ENCODE results near the gene HOXA11. TPM values are rescaled to one million over a fixed set of nuclear protein-coding genes. Genes with fewer than 3 reads are reported as not detected.
A peak's percentile ranks its signal among the peaks of the same experiment; 100 is the strongest.

HOXA11 gene
- not detected in 2 replicates for total RNA-seq (2021)
- long read RNA-seq: 0 reads

GRCh38 chr7:27185013-27185853, at the start of gene HOXA11:
TSS of gene HOXA11 (minus strand) at chr7:27185232. CDS start at chr7:27185144, 88 bp downstream.
- Histone ChIP-seq H2AK5ac (ENCODE audit: insufficient read length, low read length) (no peak within 1 kb of the TSS), H3K4me2 (ENCODE audit: insufficient read depth, insufficient read length, low read length) (no peak within 1 kb of the TSS), H3K23ac (ENCODE audit: insufficient read length, low read depth, low read length) (no peak within 1 kb of the TSS), H3K56ac (ENCODE audit: insufficient read length, low read depth, low read length) (no peak within 1 kb of the TSS), H3T11ph (ENCODE audit: low read length) (no peak within 1 kb of the TSS), H2BK12ac (ENCODE audit: insufficient read length, low read depth, low read length) (no peak within 1 kb of the TSS), H3K9me3 (ENCODE audit: control insufficient read depth, low read depth, low read length) (no peaks in the 10 kb centered on the region), H3K27me3 (ENCODE audit: insufficient read depth, low read length) (peaks cover 97% of the 10 kb centered on the region), H4K8ac (replicated peaks; ENCODE audit: insufficient read length, low read depth, low read length) (no peak within 1 kb of the TSS), H4K91ac (ENCODE audit: insufficient read length, low read depth, low read length) (no peak within 1 kb of the TSS), H3K23me2 (ENCODE audit: insufficient read length, low read depth, low read length, poor library complexity, severe bottlenecking) (no peaks in the 10 kb centered on the region), H3K79me1 (ENCODE audit: insufficient read depth, low read depth, low read length, poor library complexity, severe bottlenecking) (no peaks in the 10 kb centered on the region), H2BK120ac (ENCODE audit: low read depth, low read length, poor library complexity, severe bottlenecking) (no peak within 1 kb of the TSS), H3K27ac (ENCODE audit: insufficient read length, low read depth, low read length) (no peak within 1 kb of the TSS), H2BK20ac (ENCODE audit: low read depth, low read length, poor library complexity, severe bottlenecking) (no peak within 1 kb of the TSS), H3K14ac (ENCODE audit: insufficient read depth, low read length) (no peak within 1 kb of the TSS; the same call in 1 of the 2 replicates), H4K5ac (ENCODE audit: insufficient read length, low read depth, low read length) (no peak within 1 kb of the TSS), H3K4me1 (ENCODE audit: insufficient read depth, low read length) (no peaks in the 10 kb centered on the region), H4K20me1 (ENCODE audit: control insufficient read depth, insufficient read depth, insufficient read length) (no peaks in the 10 kb centered on the region), H3K9ac (ENCODE audit: extremely low read depth, insufficient read length, low read length) (no peak within 1 kb of the TSS), H3K18ac (ENCODE audit: insufficient read length, low read depth, low read length) (no peak within 1 kb of the TSS), H3K4ac (ENCODE audit: low read depth, low read length) (no peak within 1 kb of the TSS), H2BK15ac (ENCODE audit: low read depth, low read length) (no peak within 1 kb of the TSS), H2AFZ (ENCODE audit: low read length) (no peak within 1 kb of the TSS), H3K79me2 (ENCODE audit: insufficient read depth, low read length) (no peaks in the 10 kb centered on the region), H2BK5ac (ENCODE audit: insufficient read length, low read length) (no peak within 1 kb of the TSS)
- Mint-ChIP-seq H3K27me3 (ENCODE audit: low read depth) (peaks cover 100% of the 10 kb centered on the region), H3K36me3 (ENCODE audit: insufficient read depth in 1 of 3, low read depth in 3 of 3) (peaks cover 0 to 2% (median 0%) of the 10 kb centered on the region in 3 experiments; a peak in 3 of 7 replicates), H3K9me3 (peaks cover 0 to 18% of the 10 kb centered on the region in 2 experiments; a peak in 3 of 5 replicates), H3K4me1 (peaks cover 17 to 46% of the 10 kb centered on the region in 2 experiments), H3K4me3 (peak within 1 kb of the TSS in 1 of 2 experiments; percentile 65; a peak in 4 of 5 replicates), H3K27ac (no peak within 1 kb of the TSS; a peak in 1 of 7 replicates)
- TF ChIP-seq CTCF (conservative IDR thresholded peaks at IDR 0.05): no peak
- WGBS (ENCODE audit: extremely low coverage, insufficient read length, low lambda C conversion rate): no CpG with 5 or more reads among the region's 43 CpGs
- DNase-seq: peak; percentile 35

Data from H9 (cell line).